Testis (tissue), 2 donors: ENCODE measurements around the gene ZNF362.

Experiments
- CTCF ChIP-seq, 3 experiments: fragments of 450-650 bp in 2 of 3; fragments of 200-600 bp in 1 of 3; sonication (generic) in 1 of 3; IDR thresholded peaks; one replicate each; pipeline ENCODE4 v1.5.1; 2016 to 2019; ENCODE audit warnings: antibody characterized with exemption in 3 of 3, mild to moderate bottlenecking in 2 of 3, moderate library complexity in 1 of 3
- POLR2A ChIP-seq: fragments of 450-650 bp; IDR thresholded peaks from one replicate; pipeline ENCODE4 v1.6.1; 2017; ENCODE audit warnings: antibody characterized with exemption, mild to moderate bottlenecking, moderate library complexity

- TF ChIP-seq CTCF (IDR thresholded peaks at IDR 0.05) (no peak), POLR2A (no peak)
Observed at GRCh38 chr1:33332357-33332789, 76.1 kb downstream of the ZNF362 start.
